ENCODE data around the gene HMGCS1.

DNA sequence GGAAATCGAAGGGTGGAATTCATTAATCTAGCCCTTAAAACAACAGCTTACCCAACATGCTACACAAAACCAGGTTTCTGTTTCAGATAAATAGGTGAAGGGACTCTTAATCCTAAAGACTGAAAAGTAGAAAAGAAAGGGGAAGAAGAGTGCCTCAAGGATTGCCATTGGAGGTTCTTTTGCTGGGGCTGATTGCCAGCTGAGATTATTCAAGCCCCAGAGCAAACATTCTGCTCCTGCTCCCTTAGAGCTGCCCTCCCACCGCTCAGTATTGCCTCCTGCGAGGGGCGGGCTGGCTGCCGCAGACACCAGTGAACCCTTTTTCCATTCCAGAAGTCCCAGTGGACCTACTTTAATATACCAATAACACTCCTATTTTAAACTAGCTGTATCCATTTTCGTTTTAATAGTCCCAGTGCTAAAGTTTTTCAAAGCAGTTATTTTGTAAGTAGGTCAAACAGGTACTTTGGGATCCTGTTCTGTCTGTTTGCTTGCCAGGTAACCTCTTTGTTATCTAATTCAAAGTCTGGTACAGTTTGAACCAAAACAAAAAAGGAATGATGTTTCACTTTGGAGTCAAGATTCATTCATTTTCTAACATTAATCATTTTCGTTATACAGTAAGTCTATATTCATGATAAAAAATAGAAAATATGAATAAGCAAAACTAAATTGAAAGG is 38.6 kb downstream of the HMGCS1 start:
- no peak for TF ChIP-seq POLR2AphosphoS5 (IDR thresholded peaks at IDR 0.05; ENCODE audit: low read depth)
- TF ChIP-seq, protein P1, sequence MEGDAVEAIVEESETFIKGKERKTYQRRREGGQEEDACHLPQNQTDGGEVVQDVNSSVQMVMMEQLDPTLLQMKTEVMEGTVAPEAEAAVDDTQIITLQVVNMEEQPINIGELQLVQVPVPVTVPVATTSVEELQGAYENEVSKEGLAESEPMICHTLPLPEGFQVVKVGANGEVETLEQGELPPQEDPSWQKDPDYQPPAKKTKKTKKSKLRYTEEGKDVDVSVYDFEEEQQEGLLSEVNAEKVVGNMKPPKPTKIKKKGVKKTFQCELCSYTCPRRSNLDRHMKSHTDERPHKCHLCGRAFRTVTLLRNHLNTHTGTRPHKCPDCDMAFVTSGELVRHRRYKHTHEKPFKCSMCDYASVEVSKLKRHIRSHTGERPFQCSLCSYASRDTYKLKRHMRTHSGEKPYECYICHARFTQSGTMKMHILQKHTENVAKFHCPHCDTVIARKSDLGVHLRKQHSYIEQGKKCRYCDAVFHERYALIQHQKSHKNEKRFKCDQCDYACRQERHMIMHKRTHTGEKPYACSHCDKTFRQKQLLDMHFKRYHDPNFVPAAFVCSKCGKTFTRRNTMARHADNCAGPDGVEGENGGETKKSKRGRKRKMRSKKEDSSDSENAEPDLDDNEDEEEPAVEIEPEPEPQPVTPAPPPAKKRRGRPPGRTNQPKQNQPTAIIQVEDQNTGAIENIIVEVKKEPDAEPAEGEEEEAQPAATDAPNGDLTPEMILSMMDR (IDR thresholded peaks at IDR 0.05; ENCODE audit: insufficient read depth, low read length), result no peak
